Measurements from ENCODE around the gene AP1G2. TPM values are rescaled to one million over a fixed set of nuclear protein-coding genes. Genes with fewer than 3 reads are reported as not detected.
A peak's percentile ranks its signal among the peaks of the same experiment; 100 is the strongest.

AP1G2 gene
- total and polyA plus RNA-seq, 2 of the 13 experiments (the other 11 are each of a cell fraction or from before 2014, with no cell fraction given): 96.9 to 611 TPM

DNA sequence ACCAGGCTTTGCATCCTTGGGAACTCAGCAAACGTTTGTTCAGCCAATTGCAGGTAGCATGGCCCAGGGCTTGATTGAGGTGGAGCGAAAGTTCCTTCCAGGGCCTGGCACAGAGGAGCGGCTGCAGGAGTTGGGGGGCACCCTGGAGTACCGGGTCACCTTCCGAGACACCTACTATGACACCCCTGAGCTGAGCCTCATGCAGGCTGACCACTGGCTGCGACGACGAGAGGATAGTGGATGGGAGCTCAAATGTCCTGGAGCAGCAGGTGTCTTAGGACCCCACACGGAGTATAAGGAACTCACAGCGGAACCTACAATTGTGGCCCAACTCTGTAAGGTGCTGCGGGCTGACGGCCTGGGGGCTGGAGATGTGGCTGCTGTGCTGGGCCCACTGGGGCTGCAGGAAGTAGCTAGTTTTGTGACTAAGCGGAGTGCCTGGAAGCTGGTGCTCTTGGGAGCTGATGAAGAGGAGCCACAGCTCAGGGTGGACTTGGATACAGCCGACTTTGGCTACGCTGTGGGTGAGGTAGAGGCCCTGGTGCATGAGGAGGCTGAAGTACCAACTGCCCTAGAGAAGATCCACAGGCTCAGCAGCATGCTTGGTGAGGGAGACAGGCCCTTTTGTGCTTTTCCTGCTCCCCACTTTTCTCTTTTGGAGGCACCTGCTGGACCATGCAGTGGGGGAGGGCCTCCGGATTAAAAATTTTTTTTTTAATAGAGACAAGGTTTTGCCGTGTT is 10.7 kb downstream of the AP1G2 start (continued):
- TF ChIP-seq, protein P1, sequence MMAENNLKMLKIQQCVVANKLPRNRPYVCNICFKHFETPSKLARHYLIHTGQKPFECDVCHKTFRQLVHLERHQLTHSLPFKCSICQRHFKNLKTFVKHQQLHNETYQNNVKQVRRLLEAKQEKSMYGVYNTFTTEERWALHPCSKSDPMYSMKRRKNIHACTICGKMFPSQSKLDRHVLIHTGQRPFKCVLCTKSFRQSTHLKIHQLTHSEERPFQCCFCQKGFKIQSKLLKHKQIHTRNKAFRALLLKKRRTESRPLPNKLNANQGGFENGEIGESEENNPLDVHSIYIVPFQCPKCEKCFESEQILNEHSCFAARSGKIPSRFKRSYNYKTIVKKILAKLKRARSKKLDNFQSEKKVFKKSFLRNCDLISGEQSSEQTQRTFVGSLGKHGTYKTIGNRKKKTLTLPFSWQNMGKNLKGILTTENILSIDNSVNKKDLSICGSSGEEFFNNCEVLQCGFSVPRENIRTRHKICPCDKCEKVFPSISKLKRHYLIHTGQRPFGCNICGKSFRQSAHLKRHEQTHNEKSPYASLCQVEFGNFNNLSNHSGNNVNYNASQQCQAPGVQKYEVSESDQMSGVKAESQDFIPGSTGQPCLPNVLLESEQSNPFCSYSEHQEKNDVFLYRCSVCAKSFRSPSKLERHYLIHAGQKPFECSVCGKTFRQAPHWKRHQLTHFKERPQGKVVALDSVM (CRISPR knock-in tag; IDR thresholded peaks at IDR 0.05): no peak; the same call in 1 of the 2 replicates
- TF ChIP-seq AGO2 (optimal IDR thresholded peaks at IDR 0.05; ENCODE audit: low read depth, low read length) (peak; percentile 73), THYN1 (CRISPR knock-in tag; IDR thresholded peaks at IDR 0.05; ENCODE audit: borderline replicate concordance, low read depth) (no peak), ZBTB38 (CRISPR knock-in tag; IDR thresholded peaks at IDR 0.05) (peak; percentile 99), MBD4 (IDR thresholded peaks at IDR 0.05; ENCODE audit: borderline replicate concordance, low read length) (no peak), HIC2 (CRISPR knock-in tag; IDR thresholded peaks at IDR 0.05; ENCODE audit: low read depth) (0 out of 2 replicates have a peak, but pooled peaks have one; percentile 11), ZNF331 (CRISPR knock-in tag; IDR thresholded peaks at IDR 0.05) (peak; percentile 26; the same call in 1 of the 2 replicates), NFE2L1 (CRISPR knock-in tag; IDR thresholded peaks at IDR 0.05; ENCODE audit: borderline replicate concordance) (peak; percentile 81; the same call in 1 of the 2 replicates), PAF1 (CRISPR knock-in tag; IDR thresholded peaks at IDR 0.05) (0 out of 2 replicates have a peak, but pooled peaks have one; percentile 23), MED8 (CRISPR knock-in tag; IDR thresholded peaks at IDR 0.05; ENCODE audit: insufficient replicate concordance) (peak; percentile 4), ARHGAP35 (CRISPR knock-in tag; IDR thresholded peaks at IDR 0.05; ENCODE audit: borderline replicate concordance) (0 out of 2 replicates have a peak, but pooled peaks have one; percentile 84), ZNF567 (CRISPR knock-in tag; IDR thresholded peaks at IDR 0.05; ENCODE audit: borderline replicate concordance) (peak; percentile 22; the same call in 1 of the 2 replicates), NCOA5 (CRISPR knock-in tag; IDR thresholded peaks at IDR 0.05) (0 out of 2 replicates have a peak, but pooled peaks have one; percentile 8), GPN1 (CRISPR knock-in tag; IDR thresholded peaks at IDR 0.05; ENCODE audit: borderline replicate concordance) (0 out of 2 replicates have a peak, but pooled peaks have one; percentile 5), E2F5 (CRISPR knock-in tag; conservative IDR thresholded peaks at IDR 0.05) (peak; percentile 14; the same call in 1 of the 2 replicates), ETV6 (CRISPR knock-in tag; conservative IDR thresholded peaks at IDR 0.05) (0 out of 2 replicates have a peak, but pooled peaks have one; percentile 40)
- TF ChIP-seq, protein P2, sequence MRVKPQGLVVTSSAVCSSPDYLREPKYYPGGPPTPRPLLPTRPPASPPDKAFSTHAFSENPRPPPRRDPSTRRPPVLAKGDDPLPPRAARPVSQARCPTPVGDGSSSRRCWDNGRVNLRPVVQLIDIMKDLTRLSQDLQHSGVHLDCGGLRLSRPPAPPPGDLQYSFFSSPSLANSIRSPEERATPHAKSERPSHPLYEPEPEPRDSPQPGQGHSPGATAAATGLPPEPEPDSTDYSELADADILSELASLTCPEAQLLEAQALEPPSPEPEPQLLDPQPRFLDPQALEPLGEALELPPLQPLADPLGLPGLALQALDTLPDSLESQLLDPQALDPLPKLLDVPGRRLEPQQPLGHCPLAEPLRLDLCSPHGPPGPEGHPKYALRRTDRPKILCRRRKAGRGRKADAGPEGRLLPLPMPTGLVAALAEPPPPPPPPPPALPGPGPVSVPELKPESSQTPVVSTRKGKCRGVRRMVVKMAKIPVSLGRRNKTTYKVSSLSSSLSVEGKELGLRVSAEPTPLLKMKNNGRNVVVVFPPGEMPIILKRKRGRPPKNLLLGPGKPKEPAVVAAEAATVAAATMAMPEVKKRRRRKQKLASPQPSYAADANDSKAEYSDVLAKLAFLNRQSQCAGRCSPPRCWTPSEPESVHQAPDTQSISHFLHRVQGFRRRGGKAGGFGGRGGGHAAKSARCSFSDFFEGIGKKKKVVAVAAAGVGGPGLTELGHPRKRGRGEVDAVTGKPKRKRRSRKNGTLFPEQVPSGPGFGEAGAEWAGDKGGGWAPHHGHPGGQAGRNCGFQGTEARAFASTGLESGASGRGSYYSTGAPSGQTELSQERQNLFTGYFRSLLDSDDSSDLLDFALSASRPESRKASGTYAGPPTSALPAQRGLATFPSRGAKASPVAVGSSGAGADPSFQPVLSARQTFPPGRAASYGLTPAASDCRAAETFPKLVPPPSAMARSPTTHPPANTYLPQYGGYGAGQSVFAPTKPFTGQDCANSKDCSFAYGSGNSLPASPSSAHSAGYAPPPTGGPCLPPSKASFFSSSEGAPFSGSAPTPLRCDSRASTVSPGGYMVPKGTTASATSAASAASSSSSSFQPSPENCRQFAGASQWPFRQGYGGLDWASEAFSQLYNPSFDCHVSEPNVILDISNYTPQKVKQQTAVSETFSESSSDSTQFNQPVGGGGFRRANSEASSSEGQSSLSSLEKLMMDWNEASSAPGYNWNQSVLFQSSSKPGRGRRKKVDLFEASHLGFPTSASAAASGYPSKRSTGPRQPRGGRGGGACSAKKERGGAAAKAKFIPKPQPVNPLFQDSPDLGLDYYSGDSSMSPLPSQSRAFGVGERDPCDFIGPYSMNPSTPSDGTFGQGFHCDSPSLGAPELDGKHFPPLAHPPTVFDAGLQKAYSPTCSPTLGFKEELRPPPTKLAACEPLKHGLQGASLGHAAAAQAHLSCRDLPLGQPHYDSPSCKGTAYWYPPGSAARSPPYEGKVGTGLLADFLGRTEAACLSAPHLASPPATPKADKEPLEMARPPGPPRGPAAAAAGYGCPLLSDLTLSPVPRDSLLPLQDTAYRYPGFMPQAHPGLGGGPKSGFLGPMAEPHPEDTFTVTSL (CRISPR knock-in tag; IDR thresholded peaks at IDR 0.05; ENCODE audit: borderline replicate concordance): no peak; the same call in 1 of the 2 replicates
